NOMO-1 treated with dmso at 0.1 percent for 144 hours (cell line): ENCODE data around the gene WDR43.
"Not testable (repeated sequence)": the region's sequence is repeated elsewhere in the genome, so short reads cannot be mapped to it uniquely, and the experiment has no call there.

Experiments used
- DNase-seq: peaks from one replicate; lab custom pipeline; 2025; ENCODE audit not compliant: unreplicated experiment; lab: John Stamatoyannopoulos, UW

WDR43 gene

GRCh38 chr2:28960401-28960800, 65.9 kb downstream of the WDR43 start:
- DNase-seq: no peak

DNA sequence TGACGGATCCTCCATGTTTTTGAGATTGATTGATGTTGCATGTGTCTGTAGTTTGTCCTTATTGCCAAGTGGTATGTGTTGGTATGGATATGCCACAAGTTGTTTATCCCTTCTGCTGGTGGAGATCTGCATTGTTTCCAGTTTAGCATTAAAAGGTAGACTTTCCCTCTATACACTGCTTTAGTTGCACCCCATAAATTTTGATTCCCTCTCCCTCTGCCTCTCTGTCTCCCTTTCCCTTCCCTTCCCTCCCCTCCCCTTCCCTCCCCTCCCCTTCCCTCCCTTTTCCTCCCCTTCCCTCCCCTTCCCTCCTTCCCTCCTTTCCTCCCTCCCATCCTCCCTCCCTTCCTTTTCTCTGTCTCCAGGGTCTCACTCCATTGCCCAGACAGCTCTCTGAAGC, 68.0 kb downstream of the WDR43 start:
- DNase-seq: no peak

GRCh38 chr2:28970464-28971160, 76.1 kb downstream of the WDR43 start:
- DNase-seq: no peak

DNA sequence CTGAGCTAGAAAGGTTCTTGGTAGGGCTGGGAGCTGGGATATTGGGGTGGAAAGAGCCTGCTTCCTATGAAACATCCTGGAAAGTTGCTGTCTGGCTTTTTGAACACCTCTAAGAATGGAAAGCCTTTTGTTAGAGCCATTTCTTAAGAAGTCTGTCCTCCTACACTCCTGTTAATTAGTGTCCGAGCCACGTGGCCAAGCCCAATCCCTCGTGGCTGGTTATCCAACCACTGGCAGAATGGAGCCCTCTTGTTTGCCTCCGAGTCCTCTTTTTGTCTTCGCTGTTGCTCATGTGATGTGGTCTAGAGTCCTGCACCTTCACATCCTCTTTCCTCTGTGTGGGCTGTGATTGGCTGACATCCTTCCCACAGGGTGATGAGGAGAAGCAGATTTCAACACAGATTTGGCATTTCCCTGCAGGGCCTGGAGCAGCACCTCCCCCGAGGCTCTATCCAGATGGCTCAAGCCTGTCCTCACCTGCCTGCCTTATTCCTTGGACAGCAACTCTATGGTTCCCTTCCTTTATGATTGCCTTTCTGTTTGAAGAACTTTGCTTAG, 78.4 kb downstream of the WDR43 start:
- no peak for DNase-seq

DNA sequence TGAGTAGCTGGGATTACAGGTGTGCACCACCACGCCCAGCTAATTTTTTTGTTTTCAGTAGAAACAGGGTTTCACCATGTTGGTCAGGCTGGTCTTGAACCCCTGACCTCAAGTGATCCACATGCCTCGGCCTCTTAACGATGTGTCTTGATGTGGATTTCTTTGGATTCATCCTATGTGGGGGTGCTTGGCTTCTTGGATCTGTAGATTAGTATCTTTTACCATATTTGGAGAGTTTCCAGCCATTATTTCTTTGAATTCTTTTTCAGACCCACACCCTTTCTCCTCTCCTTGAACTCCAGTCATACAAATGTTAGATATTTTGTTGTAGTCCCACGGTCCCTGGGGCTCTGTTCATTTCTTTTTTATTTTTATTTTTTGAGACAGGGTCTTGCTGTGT, 79.8 kb downstream of the WDR43 start:
- no peak for DNase-seq

DNA sequence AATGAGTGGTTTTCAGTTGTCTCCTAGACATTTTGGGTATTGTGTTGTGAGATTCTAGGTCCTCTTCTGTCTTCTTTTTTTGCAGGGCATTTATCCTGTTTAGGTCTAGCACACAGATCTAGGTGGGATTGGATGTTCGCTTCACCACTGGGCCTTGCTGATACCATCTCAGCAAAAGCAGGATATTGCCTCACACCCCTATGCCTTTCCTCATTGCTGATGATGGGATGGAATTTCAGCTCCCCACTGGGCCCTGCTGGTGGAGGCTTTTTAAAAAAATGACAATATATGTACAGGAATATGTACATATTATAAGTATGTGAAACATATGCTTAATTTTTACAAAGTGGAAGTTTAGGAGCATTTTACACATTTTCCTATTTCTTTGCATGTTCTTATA, 81.2 kb downstream of the WDR43 start:
- DNase-seq: no peak

GRCh38 chr2:28976584-28976983, 82.1 kb downstream of the WDR43 start:
- no peak for DNase-seq

DNA sequence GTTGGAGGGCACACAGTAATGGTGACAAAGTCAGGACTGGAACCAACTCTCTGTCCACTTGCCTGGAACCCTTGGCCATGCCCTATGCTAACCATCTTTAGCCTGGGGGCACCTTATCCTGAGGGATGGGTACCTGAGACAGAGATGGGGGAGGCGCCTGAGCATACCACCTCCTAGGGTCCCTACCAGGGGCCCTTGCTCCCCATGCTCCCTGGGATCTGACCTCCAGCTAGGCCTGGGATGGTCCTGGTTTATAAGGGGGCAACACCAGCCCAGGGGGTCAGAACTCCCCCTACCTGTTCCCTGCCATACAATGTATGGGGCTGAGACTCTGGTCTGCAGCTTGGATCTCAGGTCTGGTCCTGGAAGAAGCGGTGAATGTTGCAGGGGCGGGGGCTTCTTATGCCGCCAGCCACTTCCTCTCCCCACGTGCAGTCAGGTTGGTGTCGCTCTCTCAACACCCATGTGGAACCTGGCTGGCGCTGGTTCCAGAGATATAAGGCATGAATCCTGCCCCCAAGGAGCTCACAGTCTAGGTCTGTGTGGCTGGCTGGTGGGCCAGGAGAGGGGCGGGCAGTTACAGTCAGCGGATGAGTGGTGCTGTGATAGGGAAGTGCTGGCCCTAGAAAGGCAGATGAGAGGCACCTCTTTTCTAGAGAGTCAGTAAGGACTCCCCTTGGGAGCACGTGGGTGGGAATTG, 82.9 kb downstream of the WDR43 start:
- DNase-seq: no peak

- DNase-seq: not testable (repeated sequence)
Measured at GRCh38 chr2:28978001-28978400, 83.5 kb downstream of the WDR43 start.

DNA sequence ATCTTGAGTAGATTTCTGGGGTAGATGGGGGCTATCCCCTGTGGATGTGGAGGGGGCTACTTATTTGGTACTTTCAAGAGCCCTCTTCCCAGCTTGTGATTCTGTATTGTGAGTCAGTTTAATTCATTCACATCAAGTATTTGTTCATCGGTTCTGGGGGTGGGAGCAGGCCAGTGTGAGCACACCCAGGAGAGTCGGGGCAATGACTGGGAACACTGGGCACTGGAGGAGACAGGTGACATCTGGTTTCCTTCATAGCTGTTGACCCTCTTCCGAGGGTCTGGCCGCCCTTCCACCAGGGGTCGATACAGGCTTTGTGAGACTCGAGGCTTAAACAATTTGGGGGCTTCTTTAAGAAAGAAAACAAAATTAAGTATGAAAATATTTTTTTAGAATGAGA, 84.1 kb downstream of the WDR43 start:
- DNase-seq: no peak

- DNase-seq: no peak
Measured at GRCh38 chr2:28979041-28979440, 84.6 kb downstream of the WDR43 start.

DNA sequence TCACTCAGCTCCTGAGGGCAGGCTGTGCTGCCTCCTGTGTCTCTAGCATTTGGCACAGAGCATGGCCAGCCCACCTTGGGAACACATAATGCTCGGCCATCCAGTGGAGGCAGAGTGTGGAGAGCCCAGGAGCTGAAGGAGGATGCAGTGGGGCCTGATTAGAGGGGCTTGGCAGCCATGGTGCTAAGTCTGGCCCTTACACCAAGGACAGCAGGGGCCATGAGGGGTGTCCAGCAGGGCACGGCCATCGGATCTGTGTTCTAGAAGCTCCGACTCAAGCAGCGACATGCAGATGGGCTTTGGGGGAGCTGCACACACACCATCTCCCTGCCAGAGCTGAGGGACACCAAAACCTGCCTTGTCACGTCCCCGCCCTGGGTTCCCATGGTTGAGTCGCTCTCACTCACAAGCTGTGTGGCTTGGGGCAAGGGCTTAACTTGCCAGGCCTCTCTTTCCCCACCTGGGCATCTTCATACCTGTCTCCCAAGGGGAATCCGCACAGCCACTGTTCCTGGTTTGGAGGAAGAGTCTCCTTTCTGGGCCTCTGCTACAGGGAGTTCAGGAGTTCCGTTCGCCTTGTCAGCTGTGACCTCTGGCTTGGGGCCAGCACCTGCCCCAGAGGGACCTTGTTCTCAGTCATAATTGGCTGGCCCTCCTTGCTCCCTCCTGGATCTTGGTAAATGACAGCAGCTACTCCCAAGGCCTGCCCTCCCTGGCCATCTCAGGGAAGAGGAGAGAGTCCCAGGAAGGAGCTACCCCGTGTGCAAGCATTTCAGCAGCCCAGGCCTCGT, 85.3 kb downstream of the WDR43 start:
- no peak for DNase-seq

- no peak for DNase-seq
Measured at GRCh38 chr2:28980368-28981015, 86.0 kb downstream of the WDR43 start.

DNA sequence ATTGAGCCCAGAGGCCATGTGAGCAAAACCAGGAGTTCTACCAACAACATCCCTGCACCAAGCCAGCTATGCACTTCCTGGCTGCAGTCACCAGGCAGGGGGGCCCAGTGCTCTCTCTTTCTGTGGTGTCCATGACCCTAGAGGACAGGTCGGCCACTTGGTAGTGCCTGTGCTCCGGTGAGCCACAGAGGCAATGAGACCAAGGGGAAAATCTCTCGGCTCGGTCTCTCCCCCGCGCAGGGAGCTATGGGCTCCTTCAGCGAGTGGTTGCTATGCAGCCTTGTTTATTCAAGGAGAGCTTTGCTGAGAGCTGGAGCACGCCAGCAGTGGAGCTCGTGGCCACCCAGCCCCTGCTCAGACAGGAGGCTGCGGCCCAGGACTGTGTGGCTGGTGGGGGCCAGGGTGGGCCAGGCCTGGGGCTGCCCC, 86.6 kb downstream of the WDR43 start, which contains the start of gene TOGARAM2:
Gene TOGARAM2, plus strand, starts transcription at position 283 of the 426 bp plus-strand sequence. CDS start 13,537 bp downstream, outside the sequence.
- no peak for DNase-seq

DNA sequence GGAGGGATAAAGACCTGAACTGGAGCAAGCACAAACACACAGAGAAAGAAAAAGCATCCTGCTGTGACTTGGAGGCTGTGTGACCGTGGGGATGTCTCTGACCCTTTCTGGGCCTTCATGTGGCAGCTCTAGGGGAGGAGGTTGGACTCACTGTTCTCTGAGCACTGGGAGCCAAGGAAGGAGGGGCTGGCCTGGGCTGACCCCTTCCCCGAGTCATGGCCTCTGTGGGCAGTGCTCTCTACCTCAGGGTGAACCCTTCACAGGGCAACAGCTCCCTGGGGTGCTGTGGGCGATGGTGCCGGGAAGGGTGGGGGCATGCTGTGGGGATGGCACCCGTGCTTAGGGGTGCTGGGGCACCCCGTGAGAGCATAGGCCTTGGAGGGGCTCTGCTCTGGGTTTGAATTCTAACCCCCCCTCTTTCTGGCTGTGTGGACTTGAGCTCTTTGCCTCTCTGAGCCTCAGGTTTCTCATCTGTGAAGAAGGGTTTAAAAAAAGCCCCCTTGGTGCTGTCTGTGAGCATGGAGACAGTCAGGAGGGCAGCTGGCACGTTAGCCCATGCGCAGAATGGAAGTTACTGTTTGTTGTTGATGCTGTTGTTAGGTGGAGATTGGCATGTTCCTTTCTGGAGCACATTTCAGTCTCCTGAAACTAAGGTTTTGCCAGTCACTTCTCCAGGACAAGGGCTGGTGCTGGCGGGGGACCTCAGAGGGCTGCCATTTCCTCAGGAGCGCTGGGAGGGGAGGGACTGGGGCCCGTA, 87.3 kb downstream of the WDR43 start:
- DNase-seq: no peak

- no peak for DNase-seq
Measured at GRCh38 chr2:28982381-28982950, 88.0 kb downstream of the WDR43 start.

DNA sequence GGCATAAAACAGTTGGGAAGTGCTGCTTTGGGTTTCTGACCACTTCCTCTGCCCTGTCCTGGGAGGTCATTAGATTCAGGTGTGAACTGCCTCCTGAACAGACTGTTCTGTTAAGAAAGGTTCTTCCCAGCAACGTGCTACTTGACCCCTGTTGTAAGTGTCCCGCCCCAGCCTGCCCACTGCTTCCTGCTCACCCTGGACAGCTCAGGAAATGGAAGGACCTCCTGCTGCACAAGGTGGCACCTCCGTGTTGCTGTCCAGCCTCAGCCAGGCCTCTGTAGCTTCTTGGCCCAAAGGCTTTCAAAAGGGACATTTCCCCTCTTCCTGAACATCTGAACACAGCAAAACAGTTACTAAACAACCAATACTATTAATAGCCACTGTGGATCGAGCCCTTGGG, 92.0 kb downstream of the WDR43 start:
- no peak for DNase-seq

DNA sequence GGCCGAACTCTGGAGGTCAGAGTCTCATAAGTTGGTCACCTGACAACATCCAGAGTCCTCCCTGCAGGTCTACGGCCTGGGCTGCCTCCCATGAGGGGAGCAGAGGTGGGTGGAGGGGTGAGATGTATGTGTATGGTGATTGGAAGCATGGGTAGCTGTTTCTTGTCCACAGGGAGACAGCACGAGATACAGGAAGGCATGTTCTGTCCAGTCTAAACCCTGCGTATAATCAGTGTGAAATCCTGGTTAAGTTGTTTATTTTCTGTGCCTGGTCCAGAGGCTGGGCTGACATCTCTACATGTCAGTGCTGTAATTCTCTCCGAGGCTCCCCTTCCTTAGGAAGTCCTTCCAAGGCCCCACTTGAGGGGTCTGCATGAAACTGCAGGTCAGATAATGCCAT, 95.5 kb downstream of the WDR43 start:
- DNase-seq: no peak

- DNase-seq: no peak
Measured at GRCh38 chr2:28990445-28990844, 96.0 kb downstream of the WDR43 start.

DNA sequence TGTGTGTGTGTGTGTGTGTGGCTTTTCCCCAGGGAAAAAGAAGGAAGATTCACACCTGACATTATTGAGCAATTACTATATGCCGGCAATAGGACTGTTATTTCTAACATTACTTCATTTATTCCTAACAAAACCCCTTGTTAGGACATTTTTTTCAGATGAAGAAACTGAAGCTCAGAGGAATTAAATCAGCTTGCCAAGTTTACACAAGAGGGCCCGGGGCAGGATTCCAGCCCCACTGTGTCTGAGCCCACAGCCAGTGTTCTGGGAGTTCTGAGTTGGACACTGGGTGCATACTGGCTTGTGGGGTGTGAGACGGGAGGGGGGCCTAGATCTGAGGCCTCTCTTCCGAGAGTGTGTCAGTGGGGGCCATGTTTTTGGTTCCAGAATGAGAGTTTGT, 96.6 kb downstream of the WDR43 start:
- no peak for DNase-seq
